ENCODE data around the gene KCNB1.

The KCNB1 gene

GRCh38 chr20:49469060-49469459 is 13.4 kb downstream of the KCNB1 start:
- DNase-seq (ENCODE audit: low read depth): no peak

- DNase-seq (ENCODE audit: low read depth): no peak
Measured at GRCh38 chr20:49468412-49468811, 14.1 kb downstream of the KCNB1 start.

- DNase-seq (ENCODE audit: low read depth): no peak
Measured at GRCh38 chr20:49466114-49466912, 16.2 kb downstream of the KCNB1 start.

GRCh38 chr20:49464556-49464955 is 17.9 kb downstream of the KCNB1 start:
- no peak for DNase-seq (ENCODE audit: low read depth)

GRCh38 chr20:49462626-49463025 is 19.8 kb downstream of the KCNB1 start:
- no peak for DNase-seq (ENCODE audit: low read depth)

- no peak for DNase-seq (ENCODE audit: low read depth)
Measured at GRCh38 chr20:49461894-49462620, 20.4 kb downstream of the KCNB1 start.

GRCh38 chr20:49460916-49461315 is 21.6 kb downstream of the KCNB1 start:
- DNase-seq (ENCODE audit: low read depth): no peak

- DNase-seq (ENCODE audit: low read depth): no peak
Measured at GRCh38 chr20:49460131-49460530, 22.3 kb downstream of the KCNB1 start.

- DNase-seq (ENCODE audit: low read depth): no peak
Measured at GRCh38 chr20:49459684-49460083, 22.8 kb downstream of the KCNB1 start.

GRCh38 chr20:49457444-49457843 is 25.0 kb downstream of the KCNB1 start:
- no peak for DNase-seq (ENCODE audit: low read depth)

GRCh38 chr20:49456646-49457045 is 25.8 kb downstream of the KCNB1 start:
- no peak for DNase-seq (ENCODE audit: low read depth)

GRCh38 chr20:49455691-49456090 is 26.8 kb downstream of the KCNB1 start:
- DNase-seq (ENCODE audit: low read depth): no peak

GRCh38 chr20:49452011-49452482 is 30.4 kb downstream of the KCNB1 start:
- DNase-seq (ENCODE audit: low read depth): no peak

GRCh38 chr20:49450281-49450721 is 32.2 kb downstream of the KCNB1 start:
- DNase-seq (ENCODE audit: low read depth): no peak

GRCh38 chr20:49448917-49449316 is 33.6 kb downstream of the KCNB1 start:
- no peak for DNase-seq (ENCODE audit: low read depth)

- DNase-seq (ENCODE audit: low read depth): no peak
Measured at GRCh38 chr20:49447946-49448809, 34.3 kb downstream of the KCNB1 start.

GRCh38 chr20:49447364-49447763 is 35.1 kb downstream of the KCNB1 start:
- no peak for DNase-seq (ENCODE audit: low read depth)

- DNase-seq (ENCODE audit: low read depth): no peak
Measured at GRCh38 chr20:49446808-49447207, 35.7 kb downstream of the KCNB1 start.

GRCh38 chr20:49446080-49446479 is 36.4 kb downstream of the KCNB1 start:
- DNase-seq (ENCODE audit: low read depth): no peak

GRCh38 chr20:49445176-49445575 is 37.3 kb downstream of the KCNB1 start:
- no peak for DNase-seq (ENCODE audit: low read depth)

GRCh38 chr20:49444553-49444990 is 37.9 kb downstream of the KCNB1 start:
- DNase-seq (ENCODE audit: low read depth): no peak

GRCh38 chr20:49437057-49437456 is 45.4 kb downstream of the KCNB1 start:
- no peak for DNase-seq (ENCODE audit: low read depth)

Data from stimulated activated CD8-positive, alpha-beta memory T cell treated with anti-CD3 and anti-CD28 coated beads, Interleukin-15, amount 100 ng/mL, for 1 hour (primary cell).